Activated gamma-delta T cell treated with Interleukin-2 at 50 U/mL for 16 hours (primary cell): ENCODE data around the gene PNPLA4.

Experiments used
- DNase-seq: peaks from one replicate; pipeline ENCODE4 v3.0.0-alpha.2; 2020

PNPLA4 gene

DNA sequence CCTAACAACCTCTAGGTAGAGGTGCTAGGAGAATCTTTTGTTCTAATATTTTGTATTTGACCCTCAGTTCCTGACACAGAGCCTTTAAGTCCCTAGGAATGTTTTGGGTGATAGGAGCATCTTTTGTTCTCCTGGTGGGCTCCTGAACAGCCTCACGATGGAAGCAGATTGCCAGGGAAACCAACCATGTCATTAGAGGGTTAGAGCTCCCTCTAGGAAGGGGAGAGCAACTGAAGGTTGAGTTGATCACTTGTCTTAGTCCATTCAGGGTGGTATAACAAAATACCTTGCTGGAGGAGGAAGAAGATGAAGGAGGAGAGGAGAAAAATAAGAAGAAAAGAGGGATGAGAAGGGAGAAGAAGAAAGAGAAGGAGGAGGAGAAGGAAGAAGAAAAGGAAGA, 75.0 kb downstream of the PNPLA4 start:
- DNase-seq = no peak
